ENCODE data around the gene RGS17.

Gene RGS17

GRCh38 chr6:153058909-153059308 is 72.2 kb downstream of the RGS17 start:
- no peak for TF ChIP-seq CTCF (IDR thresholded peaks at IDR 0.05; ENCODE audit: low read depth, low read length, missing control alignments)

DNA sequence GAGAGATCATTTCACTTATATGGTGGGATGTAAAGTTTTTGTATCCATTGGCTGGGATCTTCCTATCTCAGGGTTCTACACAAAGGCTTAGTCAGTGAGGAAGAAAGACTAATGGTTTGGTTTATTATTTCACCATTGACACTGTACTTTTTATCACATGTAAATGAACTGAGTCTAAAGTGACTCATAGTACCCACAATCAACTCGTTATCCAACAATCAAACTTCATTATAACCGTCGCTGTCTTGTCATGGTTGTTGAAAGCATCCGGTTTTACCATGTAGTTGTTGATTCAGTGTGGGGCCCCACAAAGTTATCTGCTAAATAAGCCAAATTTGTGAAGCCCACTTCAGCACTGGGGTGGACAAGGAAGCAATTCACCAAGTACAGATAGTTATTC is 72.8 kb downstream of the RGS17 start:
- no peak for TF ChIP-seq CTCF (IDR thresholded peaks at IDR 0.05; ENCODE audit: low read depth, low read length, missing control alignments)
- H3K4me3 ChIP-seq (ENCODE audit: low read depth, low read length), result no peak overlapping the region
- no peak for DNase-seq (ENCODE audit: low read depth)

More at GRCh38 chr6:153058909-153059308, 72.2 kb downstream of the RGS17 start:
- H3K4me3 ChIP-seq (ENCODE audit: low read depth, low read length), result no peak overlapping the region
- no peak for DNase-seq (ENCODE audit: low read depth)

DNA sequence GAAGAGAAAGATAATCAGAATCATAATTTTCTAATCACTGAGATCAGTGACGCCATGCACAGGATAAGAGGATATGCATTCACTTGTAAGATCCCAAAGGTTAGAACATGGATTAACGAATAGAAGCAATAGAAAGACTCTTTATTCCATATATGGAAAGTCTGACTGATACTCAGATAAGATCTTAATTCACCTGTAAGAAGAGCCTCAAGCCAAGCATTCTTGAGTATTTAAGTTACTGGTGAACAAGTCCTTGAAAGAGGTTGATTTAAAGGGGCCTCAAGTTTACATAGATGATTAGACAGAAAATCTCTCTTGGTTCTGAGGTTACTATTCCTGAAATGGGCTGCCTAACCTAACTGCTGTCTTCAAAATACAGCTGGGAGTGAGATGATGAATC is 74.8 kb downstream of the RGS17 start:
- no peak for DNase-seq (ENCODE audit: low read depth)
- TF ChIP-seq CTCF (IDR thresholded peaks at IDR 0.05; ENCODE audit: low read depth, low read length, missing control alignments), result no peak
- no peak overlapping the region for H3K4me3 ChIP-seq (ENCODE audit: low read depth, low read length)

DNA sequence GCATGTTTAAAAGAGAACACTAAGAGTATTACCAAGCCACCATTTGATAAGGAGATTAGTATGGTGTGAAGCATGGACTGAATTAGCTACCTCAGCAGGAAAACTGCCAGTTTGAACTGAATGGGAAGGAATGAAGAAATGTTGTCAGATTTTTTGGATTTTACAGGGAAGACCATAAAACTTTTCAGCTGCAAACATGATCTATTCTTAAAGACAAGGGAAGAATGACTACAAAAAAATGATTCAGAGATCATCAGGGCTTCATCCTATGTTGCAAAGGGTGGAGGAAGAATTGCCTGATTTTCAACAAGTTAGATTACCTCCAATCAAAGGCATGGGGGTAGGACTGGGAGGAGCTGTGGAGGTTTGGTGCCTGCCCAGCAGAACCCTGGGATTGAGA is 79.3 kb downstream of the RGS17 start:
- no peak overlapping the region for H3K4me3 ChIP-seq (ENCODE audit: low read depth, low read length)
- no peak for TF ChIP-seq CTCF (IDR thresholded peaks at IDR 0.05; ENCODE audit: low read depth, low read length, missing control alignments)
- no peak for DNase-seq (ENCODE audit: low read depth)

DNA sequence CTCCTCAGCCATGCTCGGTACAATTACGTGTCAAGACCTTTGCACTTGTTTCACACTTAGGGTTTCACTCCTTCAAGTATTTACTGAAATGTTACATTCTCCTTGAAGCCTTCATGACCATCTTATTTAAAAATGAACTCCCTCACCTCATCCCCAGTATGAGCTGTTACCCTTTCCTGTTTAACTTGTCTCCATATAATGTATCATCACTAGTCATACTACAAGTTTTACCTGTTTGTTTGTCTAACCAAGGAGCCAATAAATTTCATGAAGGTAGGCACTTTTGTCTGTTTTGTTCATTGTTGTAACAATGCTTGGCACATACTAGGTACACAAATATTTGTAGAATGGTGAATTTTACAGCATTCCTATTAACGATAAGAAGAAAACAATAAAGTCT is 82.5 kb downstream of the RGS17 start:
- H3K4me3 ChIP-seq (ENCODE audit: low read depth, low read length), result no peak overlapping the region
- no peak for DNase-seq (ENCODE audit: low read depth)
- TF ChIP-seq CTCF (IDR thresholded peaks at IDR 0.05; ENCODE audit: low read depth, low read length, missing control alignments), result no peak

DNA sequence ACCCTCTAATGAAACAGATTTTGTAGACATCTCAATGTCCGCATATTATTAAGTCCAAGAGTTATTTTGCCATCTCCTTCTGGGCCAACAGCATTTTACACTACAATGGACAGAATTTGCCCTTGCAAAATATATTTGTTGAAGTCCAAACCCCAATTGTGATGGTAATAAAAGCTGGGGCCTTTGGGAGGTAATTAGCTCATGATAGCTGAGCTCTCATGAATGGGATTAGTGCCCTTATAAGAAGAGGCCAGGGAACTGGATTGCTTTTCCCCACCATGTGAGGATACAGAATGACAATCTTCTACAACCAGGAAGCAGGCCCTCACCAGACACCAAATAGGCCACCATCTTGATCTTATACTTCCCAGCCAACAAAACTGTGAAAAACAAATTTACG is 83.7 kb downstream of the RGS17 start:
- no peak for DNase-seq (ENCODE audit: low read depth)
- H3K4me3 ChIP-seq (ENCODE audit: low read depth, low read length), result no peak overlapping the region
- TF ChIP-seq CTCF (IDR thresholded peaks at IDR 0.05; ENCODE audit: low read depth, low read length, missing control alignments), result no peak

GRCh38 chr6:153045271-153045670 is 85.8 kb downstream of the RGS17 start:
- no peak for TF ChIP-seq CTCF (IDR thresholded peaks at IDR 0.05; ENCODE audit: low read depth, low read length, missing control alignments)
- no peak for DNase-seq (ENCODE audit: low read depth)

More at GRCh38 chr6:153045271-153045670, 85.8 kb downstream of the RGS17 start:
- no peak overlapping the region for H3K4me3 ChIP-seq (ENCODE audit: low read depth, low read length)
